ENCODE results near the gene FCAMR.
"Not testable (repeated sequence)": the region's sequence is repeated elsewhere in the genome, so short reads cannot be mapped to it uniquely, and the experiment has no call there.

The FCAMR gene

GRCh38 chr1:206926286-206926685, 44.0 kb downstream of the FCAMR start:
- TF ChIP-seq CTCF (conservative IDR thresholded peaks at IDR 0.05; ENCODE audit: low read depth): no peak
- POLR2A ChIA-PET (ENCODE audit: low non-redundant PET): no interaction called here
- no peak overlapping the region for H3K27ac ChIP-seq
- CTCF ChIA-PET: interaction anchor here (0.7 to 2.4 kb wide), 2 partner anchors 14 to 183 kb away, joined by 3 to 10 read pairs; no protein-coding TSS in a partner anchor
- DNase-seq (ENCODE audit: low spot score): no peak

- DNase-seq (ENCODE audit: low spot score): no peak
- CTCF ChIA-PET: interaction anchor here (1.1 kb wide), 1 partner anchor 292 kb away, joined by 3 read pairs; no protein-coding TSS in a partner anchor
- POLR2A ChIA-PET (ENCODE audit: low non-redundant PET): no interaction called here
- no peak for TF ChIP-seq CTCF (conservative IDR thresholded peaks at IDR 0.05; ENCODE audit: low read depth)
- peak overlapping the region; percentile 25 for H3K27ac ChIP-seq
Measured at GRCh38 chr1:206925106-206925736, 45.0 kb downstream of the FCAMR start.

GRCh38 chr1:206924592-206925105, 45.6 kb downstream of the FCAMR start:
- CTCF ChIA-PET: interaction anchor here (1.1 kb wide), 1 partner anchor 291 kb away, joined by 3 read pairs; no protein-coding TSS in a partner anchor
- peak overlapping the region; percentile 25 for H3K27ac ChIP-seq
- no peak for TF ChIP-seq CTCF (conservative IDR thresholded peaks at IDR 0.05; ENCODE audit: low read depth)
- POLR2A ChIA-PET (ENCODE audit: low non-redundant PET): no interaction called here
- DNase-seq (ENCODE audit: low spot score): no peak

- H3K27ac ChIP-seq; DNase-seq (ENCODE audit: low spot score); POLR2A ChIA-PET (ENCODE audit: low non-redundant PET): not testable (repeated sequence)
- CTCF ChIA-PET: interaction anchor here (1.1 kb wide), 1 partner anchor 291 kb away, joined by 3 read pairs; no protein-coding TSS in a partner anchor
Measured at GRCh38 chr1:206923961-206924557, 46.2 kb downstream of the FCAMR start.

GRCh38 chr1:206923009-206923960, 47.0 kb downstream of the FCAMR start:
- ChIA-PET POLR2A (ENCODE audit: low non-redundant PET) (no interaction called here), CTCF (no interaction called here)
- no peak for TF ChIP-seq CTCF (conservative IDR thresholded peaks at IDR 0.05; ENCODE audit: low read depth)
- no peak for DNase-seq (ENCODE audit: low spot score)
- H3K27ac ChIP-seq: no peak overlapping the region

- ChIA-PET POLR2A (ENCODE audit: low non-redundant PET) (interaction anchor here (0.7 kb wide), 1 partner anchor 287 kb away, joined by 3 read pairs; the partner anchor contains the start of gene DYRK3), CTCF (interaction anchor here (1.0 kb wide), 1 partner anchor 59 kb away, joined by 3 read pairs; no protein-coding TSS in a partner anchor)
- H3K27ac ChIP-seq: no peak overlapping the region
- no peak for TF ChIP-seq CTCF (conservative IDR thresholded peaks at IDR 0.05; ENCODE audit: low read depth)
- no peak for DNase-seq (ENCODE audit: low spot score)
Measured at GRCh38 chr1:206922524-206922923, 47.7 kb downstream of the FCAMR start.

Measured in RWPE1 (cell line).